ENCODE measurements around the gene TCF12.

GRCh38 chr15:57124036-57124435, 205.6 kb downstream of the TCF12 start:
- TF ChIP-seq CTCF (IDR thresholded peaks at IDR 0.05): no peak
- no peak for TF ChIP-seq POLR2A (IDR thresholded peaks at IDR 0.05)
